HL-60 (cell line): ENCODE measurements around the gene GNAL.

Experiments
- CTCF ChIP-seq: IDR thresholded peaks from one replicate; pipeline ENCODE4 v1.5.1; 2011; ENCODE audit warnings: low read length, control low read depth, inconsistent platforms; ENCODE audit not compliant: insufficient read depth
- SPI1 ChIP-seq: IDR thresholded peaks from 2 replicates; pipeline ENCODE4 v1.6.1; 2012; ENCODE audit warnings: low read depth, mild to moderate bottlenecking, borderline replicate concordance

GRCh38 chr18:11849279-11849678, 160.2 kb downstream of the GNAL start:
- no peak for TF ChIP-seq CTCF
- no peak for TF ChIP-seq SPI1
